DOHH2 (cell line): ENCODE results near the gene TP53TG3F.
"Not testable (repeated sequence)": the region's sequence is repeated elsewhere in the genome, so short reads cannot be mapped to it uniquely, and the experiment has no call there.

Source experiments
- CTCF ChIP-seq: fragments of 200-600 bp; sonication (generic); IDR thresholded peaks from one replicate; pipeline ENCODE4 v1.5.1; 2014; ENCODE audit warnings: antibody characterized with exemption, mild to moderate bottlenecking, low read depth, low read length; ENCODE audit not compliant: poor library complexity, severe bottlenecking
- EZH2phosphoT487 ChIP-seq: fragments of 200-600 bp; sonication (generic); IDR thresholded peaks from 2 replicates; pipeline ENCODE4 v1.6.1; 2017; ENCODE audit warnings: borderline replicate concordance, mild to moderate bottlenecking, antibody characterized with exemption, low read length, moderate library complexity, mixed read lengths

- TF ChIP-seq CTCF, EZH2phosphoT487: not testable (repeated sequence)
These were observed at the start of gene TP53TG3F for GRCh38 chr16:33459312-33459711.
